ENCODE measurements around the gene FEN1. TPM values are rescaled to one million over a fixed set of nuclear protein-coding genes. Genes with fewer than 3 reads are reported as not detected.

The FEN1 gene
- total RNA-seq, 6 donors from 2014 or later, result 6.0 to 9.1 (median 7.0) TPM

DNA sequence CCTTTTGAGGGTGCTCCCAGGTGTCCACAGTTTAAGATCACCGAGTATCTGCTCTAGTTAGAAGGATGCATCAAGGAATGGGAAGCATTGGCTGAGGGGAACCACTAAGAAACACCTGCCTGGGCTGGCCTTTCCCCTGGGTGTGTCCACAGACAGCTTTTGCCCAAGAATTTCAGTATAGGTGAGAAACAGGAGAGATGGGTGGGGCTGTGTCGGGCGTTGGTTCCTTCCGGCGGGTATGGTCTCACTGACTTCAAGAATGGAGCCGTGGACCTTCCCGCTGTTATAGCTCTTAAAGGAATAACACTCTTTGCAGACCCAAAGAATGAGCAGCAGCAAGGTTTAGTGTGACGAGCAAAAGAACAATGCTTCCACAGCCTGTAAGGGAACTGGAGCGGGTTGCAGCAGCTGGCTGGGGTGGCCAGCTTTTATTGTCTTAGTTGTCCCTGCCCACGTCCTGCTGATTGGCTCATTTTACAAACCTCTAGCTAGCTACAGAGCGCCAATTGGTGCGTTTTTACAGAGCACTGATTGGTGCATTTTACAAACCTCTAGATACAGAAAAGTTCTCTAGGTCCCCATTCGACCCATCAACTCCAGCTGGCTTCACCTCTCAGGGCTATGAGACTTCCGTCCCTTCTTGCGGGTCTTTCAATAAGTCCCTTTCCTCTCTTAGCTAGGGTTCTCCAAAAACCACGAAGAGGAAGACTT, 21.7 kb downstream of the FEN1 start:
- Histone ChIP-seq H3K36me3 (peaks cover 7 to 36% (median 28%) of the 10 kb centered on the region in 4 donors), H3K4me1 (peaks cover 5 to 27% (median 10%) of the 10 kb centered on the region in 4 donors), H3K27me3 (no peaks in the 10 kb centered on the region), H3K4me3 (peak overlapping the region in 3 of 4 donors; percentile 72 to 84 (median 73)), H3K9me3 (no peaks in the 10 kb centered on the region), H3K27ac (peak overlapping the region; percentile 97 to 99 (median 98))
- peak in 1 of 2 donors; percentile 42 for DNase-seq
- ATAC-seq (ENCODE audit: low FRiP score in 2 of 2), result no peak
- TF ChIP-seq POLR2A (IDR thresholded peaks at IDR 0.05) (peak in 1 of 4 donors; percentile 15), POLR2AphosphoS5 (IDR thresholded peaks at IDR 0.05) (no peak)
- 70 to 75% methylated on average over 16 of the region's 16 CpGs for WGBS, 2 donors

- Histone ChIP-seq H3K4me1 (peaks cover 5 to 27% (median 10%) of the 10 kb centered on the region in 4 donors), H3K27me3 (no peaks in the 10 kb centered on the region), H3K9me3 (no peaks in the 10 kb centered on the region), H3K36me3 (peaks cover 3 to 28% (median 22%) of the 10 kb centered on the region in 4 donors), H3K4me3 (peak overlapping the region; percentile 53 to 84 (median 72)), H3K27ac (peak overlapping the region; percentile 97 to 99 (median 98))
- ATAC-seq (ENCODE audit: low FRiP score in 2 of 2) (peak; percentile 97), DNase-seq (peak; percentile 98)
- 1 to 2% methylated on average over 8 to 38 of the region's 66 CpGs for WGBS, 2 donors
- TF ChIP-seq EP300 (IDR thresholded peaks at IDR 0.05), result peak in 1 of 4 donors; percentile 47
- TF ChIP-seq POLR2AphosphoS5 (IDR thresholded peaks at IDR 0.05), result peak; percentile 98 to 99
- peak in 3 of 4 donors; percentile 91 to 99 (median 93) for TF ChIP-seq POLR2A (IDR thresholded peaks at IDR 0.05)
- TF ChIP-seq, protein P1, sequence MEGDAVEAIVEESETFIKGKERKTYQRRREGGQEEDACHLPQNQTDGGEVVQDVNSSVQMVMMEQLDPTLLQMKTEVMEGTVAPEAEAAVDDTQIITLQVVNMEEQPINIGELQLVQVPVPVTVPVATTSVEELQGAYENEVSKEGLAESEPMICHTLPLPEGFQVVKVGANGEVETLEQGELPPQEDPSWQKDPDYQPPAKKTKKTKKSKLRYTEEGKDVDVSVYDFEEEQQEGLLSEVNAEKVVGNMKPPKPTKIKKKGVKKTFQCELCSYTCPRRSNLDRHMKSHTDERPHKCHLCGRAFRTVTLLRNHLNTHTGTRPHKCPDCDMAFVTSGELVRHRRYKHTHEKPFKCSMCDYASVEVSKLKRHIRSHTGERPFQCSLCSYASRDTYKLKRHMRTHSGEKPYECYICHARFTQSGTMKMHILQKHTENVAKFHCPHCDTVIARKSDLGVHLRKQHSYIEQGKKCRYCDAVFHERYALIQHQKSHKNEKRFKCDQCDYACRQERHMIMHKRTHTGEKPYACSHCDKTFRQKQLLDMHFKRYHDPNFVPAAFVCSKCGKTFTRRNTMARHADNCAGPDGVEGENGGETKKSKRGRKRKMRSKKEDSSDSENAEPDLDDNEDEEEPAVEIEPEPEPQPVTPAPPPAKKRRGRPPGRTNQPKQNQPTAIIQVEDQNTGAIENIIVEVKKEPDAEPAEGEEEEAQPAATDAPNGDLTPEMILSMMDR (IDR thresholded peaks at IDR 0.05), result peak in 1 of 6 experiments; percentile 35
These were observed 22.5 kb downstream of the FEN1 start for GRCh38 chr11:61814958-61815789.

- peak overlapping the region; percentile 97 to 99 (median 98) for H3K27ac ChIP-seq
- WGBS, 2 donors, result 1% methylated on average over 34 to 55 of the region's 69 CpGs
- peak; percentile 10 to 34 for TF ChIP-seq POLR2AphosphoS5 (IDR thresholded peaks at IDR 0.05)
- TF ChIP-seq, protein P1 (IDR thresholded peaks at IDR 0.05), result no peak
- no peaks in the 10 kb centered on the region for H3K9me3 ChIP-seq
- DNase-seq (peak; percentile 68 to 91), ATAC-seq (ENCODE audit: low FRiP score in 2 of 2) (peak; percentile 59 to 79)
- H3K4me1 ChIP-seq, result peaks cover 5 to 27% (median 10%) of the 10 kb centered on the region in 4 donors
- H3K36me3 ChIP-seq, result peaks cover 2 to 19% (median 16%) of the 10 kb centered on the region in 4 donors
- no peaks in the 10 kb centered on the region for H3K27me3 ChIP-seq
- H3K4me3 ChIP-seq, result peak overlapping the region; percentile 53 to 84 (median 72)
These were observed 23.4 kb downstream of the FEN1 start for GRCh38 chr11:61815790-61816735.

GRCh38 chr11:61816736-61817455, 24.2 kb downstream of the FEN1 start, which contains the start of gene FADS1:
Gene FADS1 (minus strand): TSS chr11:61817003. CDS start chr11:61816929, 74 bp downstream.
- Histone ChIP-seq H3K4me3 (peak within 1 kb of the TSS; percentile 53 to 84 (median 72)), H3K27me3 (no peaks in the 10 kb centered on the region), H3K27ac (peak within 1 kb of the TSS; percentile 97 to 99 (median 98)), H3K9me3 (no peaks in the 10 kb centered on the region), H3K4me1 (peaks cover 5 to 27% (median 10%) of the 10 kb centered on the region in 4 donors), H3K36me3 (peaks cover 2 to 11% (median 9%) of the 10 kb centered on the region in 4 donors)
- peak; percentile 96 to 97 for DNase-seq
- WGBS, 2 donors, result 1 to 5% methylated on average over 13 to 15 of the region's 73 CpGs
- ATAC-seq (ENCODE audit: low FRiP score in 2 of 2), result peak; percentile 76
- peak in 2 of 4 donors; percentile 66 to 76 for TF ChIP-seq POLR2A (IDR thresholded peaks at IDR 0.05)
- TF ChIP-seq EP300 (IDR thresholded peaks at IDR 0.05), result peak in 1 of 4 donors; percentile 39
- peak; percentile 66 to 73 for TF ChIP-seq POLR2AphosphoS5 (IDR thresholded peaks at IDR 0.05)
- TF ChIP-seq, protein P1 (IDR thresholded peaks at IDR 0.05), result peak; percentile 55 to 84 (median 63)

Measured in upper lobe of left lung (tissue), 6 donors.